K562 (cell line): ENCODE measurements around the gene PCSK6. TPM values are rescaled to one million over a fixed set of nuclear protein-coding genes. Genes with fewer than 3 reads are reported as not detected.
A peak's percentile ranks its signal among the peaks of the same experiment; 100 is the strongest.

Experiments
- HDAC8 ChIP-seq: fragments of 450-650 bp; IDR thresholded peaks from 2 replicates; pipeline ENCODE4 v1.6.1; 2016; ENCODE audit warnings: mild to moderate bottlenecking, missing genetic modification characterization, moderate library complexity, missing compliant biosample characterization
- NFE2L1 ChIP-seq: fragments of 450-650 bp; IDR thresholded peaks from 2 replicates; pipeline ENCODE4 v1.6.1; 2016; ENCODE audit warnings: missing genetic modification characterization, low read depth, mild to moderate bottlenecking, missing compliant biosample characterization, moderate library complexity, borderline replicate concordance
- RAD21 ChIP-seq, 2 experiments: fragments of 250-450 bp in 1 of 2; fragments of 450-650 bp in 1 of 2; sonication (Bioruptor Pico) in 1 of 2; formaldehyde crosslinking in 1 of 2; IDR thresholded peaks in 1 of 2; conservative IDR thresholded peaks in 1 of 2; 2 replicates each; pipeline versions ENCODE4 v1.4.0 to v1.8.0; 2020 to 2022; ENCODE audit warnings: mild to moderate bottlenecking in 2 of 2, moderate library complexity in 1 of 2
- RB1 ChIP-seq: fragments of 450-650 bp; IDR thresholded peaks from 2 replicates; pipeline ENCODE4 v1.6.1; 2017; ENCODE audit warnings: low read depth, mild to moderate bottlenecking
- RBBP5 ChIP-seq: fragments of 200-600 bp; sonication (generic); IDR thresholded peaks from 2 replicates; pipeline ENCODE4 v1.6.1; 2012; ENCODE audit warnings: borderline replicate concordance, mild to moderate bottlenecking, low read length, control low read depth, inconsistent platforms; ENCODE audit not compliant: insufficient read depth, poor library complexity, severe bottlenecking
- SAFB ChIP-seq: fragments of 200-400 bp; formaldehyde crosslinking; IDR thresholded peaks from 2 replicates; pipeline ENCODE4 v1.6.1; 2017; ENCODE audit warnings: low read depth, low read length, borderline replicate concordance
- SMARCE1 ChIP-seq: fragments of 450-650 bp; IDR thresholded peaks from 2 replicates; pipeline ENCODE4 v1.7.1; 2016; ENCODE audit warnings: mild to moderate bottlenecking
- THRB ChIP-seq: fragments of 450-650 bp; formaldehyde crosslinking; conservative IDR thresholded peaks from 2 replicates; pipeline ENCODE4 v1.4.0; 2022; ENCODE audit warnings: mild to moderate bottlenecking, missing genetic modification characterization
- YY1 ChIP-seq, 3 experiments: IDR thresholded peaks; 2 replicates each; pipeline ENCODE4 v1.6.1; 2011; ENCODE audit warnings: low read length in 2 of 3, mild to moderate bottlenecking in 2 of 3, moderate library complexity in 2 of 3, borderline replicate concordance in 1 of 3, control low read depth in 1 of 3, low read depth in 1 of 3; ENCODE audit not compliant: insufficient read depth in 3 of 3, insufficient replicate concordance in 2 of 3, control insufficient read depth in 1 of 3, insufficient read length in 1 of 3; ENCODE audit errors: extremely low read depth in 1 of 3
- ZFX ChIP-seq: sonication (generic); formaldehyde crosslinking; IDR thresholded peaks from 2 replicates; pipeline ENCODE4 v1.8.0; 2022; ENCODE audit warnings: mild to moderate bottlenecking, missing genetic modification reagents, moderate library complexity
- ZNF395 ChIP-seq: fragments of 200-800 bp; sonication (Bioruptor generic); IDR thresholded peaks from 2 replicates; pipeline ENCODE4 v1.6.1; 2017; ENCODE audit warnings: missing genetic modification characterization, missing compliant biosample characterization
- ZNF431 ChIP-seq: sonication (generic); formaldehyde crosslinking; IDR thresholded peaks from 2 replicates; pipeline ENCODE4 v1.8.0; 2022; ENCODE audit warnings: mild to moderate bottlenecking, missing genetic modification reagents
- ZSCAN29 ChIP-seq: fragments of 450-650 bp; IDR thresholded peaks from 2 replicates; pipeline ENCODE4 v1.6.1; 2017
- polyA plus RNA-seq, 8 experiments: library from polyadenylated mRNA; depleted of rRNA in 4 of 8; stranded (reverse) in 5 of 8; unstranded in 3 of 8; fragments of >200 nt; fragmentation: Nextera tagmentation in 2 of 8; fragmentation: Illumina TruSeq in 1 of 8; extraction: Ambion mirVana in 2 of 8; extraction: Trizol in 1 of 8; gene quantifications; 2 replicates each; pipeline versions ENCODE4 v1.2.1 to v1.2.3, GENCODE V29; 2011 to 2014; ENCODE audit warnings: inconsistent platforms in 1 of 8, missing spikeins in 1 of 8
- total RNA-seq, 7 experiments: library from RNA; depleted of rRNA in 6 of 7; stranded (reverse); fragments of >200 nt in 6 of 7; fragmentation: Illumina TruSeq in 2 of 7; extraction: Trizol in 2 of 7; gene quantifications; 2 replicates each; pipeline versions ENCODE4 v1.2.1 to v1.2.3, GENCODE V29; 2011 to 2021; ENCODE audit warnings: low replicate concordance in 1 of 7
- TF ChIP-seq, protein P1 (sequence below): IDR thresholded peaks from 2 replicates; pipeline ENCODE4 v1.6.1; 2011; ENCODE audit warnings: borderline replicate concordance, low read depth, mild to moderate bottlenecking, moderate library complexity, low read length; ENCODE audit not compliant: insufficient read depth, poor library complexity, severe bottlenecking
- TF ChIP-seq, protein P2 (sequence below), 2 experiments: IDR thresholded peaks; 2 replicates each; pipeline ENCODE4 v1.6.1; 2011; ENCODE audit warnings: borderline replicate concordance in 1 of 2, control low read depth in 1 of 2, low read depth in 1 of 2, low read length in 1 of 2, mild to moderate bottlenecking in 1 of 2, mixed read lengths in 1 of 2, moderate library complexity in 1 of 2; ENCODE audit not compliant: insufficient read depth in 1 of 2, insufficient read length in 1 of 2, poor library complexity in 1 of 2, severe bottlenecking in 1 of 2; ENCODE audit errors: extremely low read depth in 1 of 2

PCSK6 gene
- total and polyA plus RNA-seq, 9 of the 15 experiments (the other 6 are each of a cell fraction or from before 2014, with no cell fraction given), result 2.2 to 32.6 (median 14.5) TPM

DNA sequence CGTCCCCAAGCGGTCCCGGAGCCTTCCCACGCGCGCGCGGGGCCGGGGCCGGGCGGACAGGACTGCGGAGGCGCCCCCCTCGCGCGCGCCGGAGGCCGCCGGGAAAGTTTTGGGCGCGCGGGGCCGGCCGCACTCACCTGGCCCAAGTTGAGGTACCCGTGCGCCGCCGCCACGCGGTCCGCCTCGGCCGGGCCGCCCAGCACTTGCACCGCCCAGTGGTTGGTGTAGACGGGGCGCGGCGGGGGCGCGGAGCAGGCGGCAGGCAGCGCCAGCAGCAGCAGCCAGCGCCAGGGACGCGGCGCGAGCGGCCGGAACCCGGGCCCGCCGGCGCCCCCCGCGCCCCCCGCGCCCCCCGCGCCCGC, 289 bp downstream of the PCSK6 start (continued):
- TF ChIP-seq, protein P1, sequence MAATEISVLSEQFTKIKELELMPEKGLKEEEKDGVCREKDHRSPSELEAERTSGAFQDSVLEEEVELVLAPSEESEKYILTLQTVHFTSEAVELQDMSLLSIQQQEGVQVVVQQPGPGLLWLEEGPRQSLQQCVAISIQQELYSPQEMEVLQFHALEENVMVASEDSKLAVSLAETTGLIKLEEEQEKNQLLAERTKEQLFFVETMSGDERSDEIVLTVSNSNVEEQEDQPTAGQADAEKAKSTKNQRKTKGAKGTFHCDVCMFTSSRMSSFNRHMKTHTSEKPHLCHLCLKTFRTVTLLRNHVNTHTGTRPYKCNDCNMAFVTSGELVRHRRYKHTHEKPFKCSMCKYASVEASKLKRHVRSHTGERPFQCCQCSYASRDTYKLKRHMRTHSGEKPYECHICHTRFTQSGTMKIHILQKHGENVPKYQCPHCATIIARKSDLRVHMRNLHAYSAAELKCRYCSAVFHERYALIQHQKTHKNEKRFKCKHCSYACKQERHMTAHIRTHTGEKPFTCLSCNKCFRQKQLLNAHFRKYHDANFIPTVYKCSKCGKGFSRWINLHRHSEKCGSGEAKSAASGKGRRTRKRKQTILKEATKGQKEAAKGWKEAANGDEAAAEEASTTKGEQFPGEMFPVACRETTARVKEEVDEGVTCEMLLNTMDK, result peak; percentile 6
- TF ChIP-seq NFE2L1, result no peak
- no peak for TF ChIP-seq HDAC8 (tag)
- TF ChIP-seq THRB (CRISPR knock-in tag), result no peak
- TF ChIP-seq ZNF395 (CRISPR knock-in tag), result 0 out of 2 replicates have a peak, but pooled peaks have one; percentile 28
- 0 out of 4 replicates have a peak, but pooled peaks of 1 of the 2 experiments have one; percentile 7 for TF ChIP-seq RAD21 (CRISPR knock-in tag; conservative IDR thresholded peaks at IDR 0.05 in 1 of 2, IDR thresholded peaks at IDR 0.05 in 1 of 2)
- TF ChIP-seq SAFB, result 0 out of 2 replicates have a peak, but pooled peaks have one; percentile 30
- TF ChIP-seq, protein P2, sequence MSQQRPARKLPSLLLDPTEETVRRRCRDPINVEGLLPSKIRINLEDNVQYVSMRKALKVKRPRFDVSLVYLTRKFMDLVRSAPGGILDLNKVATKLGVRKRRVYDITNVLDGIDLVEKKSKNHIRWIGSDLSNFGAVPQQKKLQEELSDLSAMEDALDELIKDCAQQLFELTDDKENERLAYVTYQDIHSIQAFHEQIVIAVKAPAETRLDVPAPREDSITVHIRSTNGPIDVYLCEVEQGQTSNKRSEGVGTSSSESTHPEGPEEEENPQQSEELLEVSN (IDR thresholded peaks at IDR 0.05; ENCODE audit: borderline replicate concordance in 1 of 2, extremely low read depth in 1 of 2, insufficient read depth in 1 of 2, insufficient read length in 1 of 2, low read depth in 1 of 2, low read length in 1 of 2, poor library complexity in 1 of 2, severe bottlenecking in 1 of 2), result peak; percentile 67 to 90
- peak; percentile 86; the same call in 1 of the 2 replicates for TF ChIP-seq ZSCAN29
- TF ChIP-seq SMARCE1, result no peak
- TF ChIP-seq ZFX (CRISPR knock-in tag), result peak; percentile 61; the same call in 1 of the 2 replicates
- peak; percentile 18 for TF ChIP-seq RBBP5
- peak; percentile 18; the same call in 1 of the 2 replicates for TF ChIP-seq RB1
- TF ChIP-seq ZNF431 (CRISPR knock-in tag), result 0 out of 2 replicates have a peak, but pooled peaks have one; percentile 31
- TF ChIP-seq YY1 (IDR thresholded peaks at IDR 0.05; ENCODE audit: borderline replicate concordance in 1 of 3, control insufficient read depth in 1 of 3, extremely low read depth in 1 of 3, insufficient read depth in 3 of 3, insufficient read length in 1 of 3, insufficient replicate concordance in 2 of 3, low read depth in 1 of 3, low read length in 2 of 3), result peak in 1 of 3 experiments; percentile 13
- TF ChIP-seq, all 486 proteins: peak for 20
